ENCODE results near the gene PCP4L1.

The PCP4L1 gene

DNA sequence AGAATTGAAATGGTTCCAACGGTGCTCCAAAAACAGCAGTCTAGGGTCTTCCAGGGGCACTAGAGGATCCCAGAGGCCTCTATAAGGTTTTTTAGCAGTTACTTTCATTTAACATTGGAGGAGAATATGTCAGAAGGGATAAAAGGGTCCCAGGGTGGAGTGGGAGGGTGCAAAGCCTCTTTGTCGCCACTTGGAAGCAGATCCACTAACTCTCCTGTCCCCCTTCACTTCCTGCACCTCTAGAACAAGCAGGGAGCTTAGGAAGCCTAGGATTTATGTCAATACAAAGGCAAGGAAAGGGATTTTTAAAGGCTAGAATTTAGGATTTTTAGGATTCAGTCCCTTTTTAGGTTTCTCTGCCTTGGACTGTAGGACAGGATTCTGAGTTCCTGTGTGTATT, 8.3 kb downstream of the PCP4L1 start:
- DNase-seq (ENCODE audit: low spot score) (no peak), FAIRE-seq (no peak)

- FAIRE-seq (no peak), DNase-seq (ENCODE audit: low spot score) (no peak)
Observed at GRCh38 chr1:161267321-161267720, 8.8 kb downstream of the PCP4L1 start.

DNA sequence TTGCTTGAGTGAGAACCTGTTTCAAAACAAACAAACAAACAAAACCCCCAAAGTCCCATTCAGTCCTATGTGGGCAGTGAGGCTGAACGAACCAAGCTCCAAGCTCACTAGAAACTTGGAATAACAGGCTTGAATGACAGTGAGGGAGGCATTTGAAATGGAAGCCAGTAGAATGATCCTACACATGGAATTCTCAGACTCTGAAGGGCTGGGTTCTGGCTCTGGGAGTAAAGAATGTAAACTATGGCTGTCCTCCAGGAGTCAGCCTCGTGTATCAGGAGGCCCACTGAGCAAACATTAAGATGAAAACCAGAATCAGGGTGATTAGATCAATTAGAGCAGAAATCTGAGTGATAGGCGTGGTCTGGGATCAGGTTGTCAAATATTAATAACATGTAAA, 14.9 kb downstream of the PCP4L1 start:
- FAIRE-seq (no peak), DNase-seq (ENCODE audit: low spot score) (no peak)

DNA sequence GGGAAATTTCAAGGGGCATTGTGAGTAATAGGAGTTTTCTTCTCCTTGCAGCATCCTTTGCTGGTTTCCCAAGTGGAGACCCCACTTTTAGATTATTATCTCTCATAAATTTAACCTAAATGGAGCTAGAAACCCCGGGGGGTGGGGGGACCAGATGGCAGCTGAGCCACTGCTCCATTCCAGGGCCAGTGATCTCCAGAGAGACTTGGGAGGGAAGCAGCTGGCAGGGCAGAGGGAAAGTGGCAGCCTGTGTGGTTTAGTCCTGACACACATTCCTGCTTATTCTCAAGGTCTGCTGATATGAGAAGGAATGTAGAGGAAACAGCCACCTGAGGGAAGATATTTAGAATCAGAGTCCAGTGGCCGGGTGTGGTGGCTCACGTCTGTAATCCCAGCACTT, 16.3 kb downstream of the PCP4L1 start:
- DNase-seq (ENCODE audit: low spot score) (no peak), FAIRE-seq (no peak)

DNA sequence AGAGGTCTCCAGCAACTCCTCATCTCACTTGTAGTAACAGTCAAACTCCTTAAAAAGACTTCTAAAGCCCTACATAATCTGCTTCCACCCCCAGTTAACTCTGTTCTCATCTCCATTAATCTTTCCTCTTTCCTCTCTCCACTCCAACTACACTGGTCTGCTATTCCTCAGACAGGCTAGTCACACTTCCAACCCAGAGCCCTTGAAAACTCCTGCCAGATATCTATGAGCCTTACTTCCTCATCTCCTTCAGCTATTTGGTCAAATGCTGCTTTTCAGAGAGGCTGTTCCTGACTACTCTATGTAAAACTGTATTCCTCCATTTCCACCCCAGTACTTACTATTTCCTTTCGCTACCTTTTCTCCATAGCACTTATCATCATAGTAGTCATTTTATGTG, 24.4 kb downstream of the PCP4L1 start:
- FAIRE-seq: no peak

GRCh38 chr1:161285113-161285512, 26.6 kb downstream of the PCP4L1 start:
- no peak for FAIRE-seq
- DNase-seq (ENCODE audit: low spot score): no peak

More for the DNA sequence above, 24.4 kb downstream of the PCP4L1 start:
- no peak for DNase-seq (ENCODE audit: low spot score)

DNA sequence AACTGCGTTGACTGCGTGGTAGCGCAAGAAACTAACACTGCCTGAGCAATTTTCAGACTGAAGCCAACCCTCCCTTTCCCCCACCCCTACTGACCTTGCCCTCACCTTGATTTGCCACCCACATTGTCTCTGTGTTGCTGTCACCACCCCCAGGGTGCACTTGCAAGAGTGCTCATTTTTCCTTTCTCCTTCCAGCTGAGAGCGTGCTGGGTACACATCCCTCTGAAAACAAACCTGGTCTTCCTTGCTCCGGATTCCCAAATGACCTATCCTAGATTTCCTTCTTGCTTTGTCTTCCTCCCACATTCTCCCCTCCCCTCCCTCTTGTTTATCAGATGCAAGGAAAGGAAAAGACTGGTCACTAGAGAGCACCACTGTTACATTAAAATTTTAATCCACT, 27.0 kb downstream of the PCP4L1 start:
- DNase-seq (ENCODE audit: low spot score) (no peak), FAIRE-seq (no peak)

DNA sequence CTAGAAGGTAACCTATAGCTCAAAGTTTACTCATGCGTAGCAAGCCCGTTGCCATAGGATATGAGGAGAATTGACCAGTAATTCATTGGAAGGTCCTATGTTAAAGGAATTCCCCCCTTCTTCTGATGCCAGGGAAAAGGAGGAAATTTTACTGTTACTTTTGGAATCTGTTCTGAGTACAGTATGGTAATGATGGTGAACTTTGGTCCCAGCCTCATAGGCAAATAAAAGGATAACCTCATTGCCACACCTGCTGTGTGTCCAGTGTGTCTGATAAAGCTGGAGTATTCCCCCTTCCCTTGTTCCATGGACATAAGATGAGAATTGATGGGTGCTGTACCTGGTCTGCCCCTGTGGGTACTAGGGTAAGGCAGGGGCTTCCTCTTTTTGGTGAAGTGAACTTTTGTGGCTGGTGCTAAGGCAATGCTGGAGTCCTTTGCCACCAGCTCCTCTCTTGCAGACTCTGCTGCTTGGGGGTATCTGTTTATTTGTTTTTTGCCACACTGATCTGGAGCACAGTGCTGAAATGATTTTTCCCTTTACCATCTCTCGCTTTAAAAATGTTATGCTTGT, 29.0 kb downstream of the PCP4L1 start:
- FAIRE-seq (no peak), DNase-seq (ENCODE audit: low spot score) (no peak)

GRCh38 chr1:161290779-161291178, 32.2 kb downstream of the PCP4L1 start:
- no peak for DNase-seq (ENCODE audit: low spot score)
- no peak for FAIRE-seq

DNA sequence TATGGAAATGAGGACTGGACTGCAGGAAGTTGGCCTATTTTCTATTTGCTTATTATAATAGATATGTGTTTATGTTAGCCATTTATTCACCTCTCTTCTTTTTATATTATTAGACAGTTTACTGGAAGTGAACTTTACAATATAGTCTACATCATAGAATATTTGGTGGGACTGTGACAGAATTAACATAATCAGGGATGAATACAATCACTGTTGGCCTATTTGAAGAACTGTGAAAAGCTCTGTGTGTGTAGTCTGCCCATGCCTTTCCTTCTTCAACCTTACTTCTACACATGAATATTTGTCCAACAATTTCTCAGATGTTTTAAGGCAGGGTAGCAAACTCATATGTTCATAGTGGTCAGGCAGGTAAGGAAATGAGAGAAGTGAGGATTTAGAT, 38.9 kb downstream of the PCP4L1 start:
- FAIRE-seq (no peak), DNase-seq (ENCODE audit: low spot score) (no peak)

GRCh38 chr1:161298116-161298515, 39.6 kb downstream of the PCP4L1 start:
- FAIRE-seq (no peak), DNase-seq (ENCODE audit: low spot score) (no peak)

DNA sequence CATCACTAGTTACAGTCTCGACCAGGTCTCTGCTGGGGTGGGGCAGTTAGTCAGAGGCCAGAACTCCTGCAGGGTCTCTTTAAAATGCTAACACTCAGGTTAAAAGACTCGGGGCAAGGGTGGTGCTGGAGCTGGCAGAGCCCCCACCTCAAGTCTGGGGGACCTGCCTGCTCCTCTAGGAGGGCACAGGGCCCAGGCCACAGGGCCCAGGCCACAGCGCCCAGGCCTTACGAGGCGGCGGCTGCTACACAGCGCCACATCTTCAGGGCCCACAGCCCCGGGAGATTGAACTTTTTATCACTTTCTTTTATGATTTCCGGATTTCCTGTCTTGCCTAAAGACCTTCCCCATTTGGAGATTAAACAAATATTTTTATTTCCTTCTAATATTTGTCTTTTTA, 40.8 kb downstream of the PCP4L1 start:
- DNase-seq (ENCODE audit: low spot score): no peak
- FAIRE-seq: no peak

DNA sequence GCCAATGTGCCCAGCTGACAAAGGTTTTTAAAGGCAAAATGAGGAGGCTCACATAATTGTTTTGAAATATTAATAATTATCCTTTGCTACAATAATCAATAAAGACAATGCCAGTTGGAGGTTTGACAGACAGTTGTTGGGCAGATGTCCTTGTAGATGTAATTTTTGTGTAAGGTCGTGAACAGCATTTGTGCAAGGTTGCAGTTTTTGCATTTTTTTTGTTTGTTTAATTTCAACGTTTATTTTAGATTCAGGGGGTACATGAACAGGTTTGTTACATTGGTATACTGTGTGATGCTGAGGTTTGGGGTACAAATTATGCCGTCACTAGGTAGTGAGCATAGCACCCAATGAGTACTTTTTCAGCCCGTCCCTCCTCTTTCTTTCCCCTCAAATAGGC, 41.9 kb downstream of the PCP4L1 start:
- DNase-seq (ENCODE audit: low spot score): no peak
- no peak for FAIRE-seq

GRCh38 chr1:161304927-161305866, 46.7 kb downstream of the PCP4L1 start:
- no peak for FAIRE-seq
- no peak for DNase-seq (ENCODE audit: low spot score)

GRCh38 chr1:161305867-161306519, 47.4 kb downstream of the PCP4L1 start:
- DNase-seq (ENCODE audit: low spot score): no peak
- FAIRE-seq: no peak

DNA sequence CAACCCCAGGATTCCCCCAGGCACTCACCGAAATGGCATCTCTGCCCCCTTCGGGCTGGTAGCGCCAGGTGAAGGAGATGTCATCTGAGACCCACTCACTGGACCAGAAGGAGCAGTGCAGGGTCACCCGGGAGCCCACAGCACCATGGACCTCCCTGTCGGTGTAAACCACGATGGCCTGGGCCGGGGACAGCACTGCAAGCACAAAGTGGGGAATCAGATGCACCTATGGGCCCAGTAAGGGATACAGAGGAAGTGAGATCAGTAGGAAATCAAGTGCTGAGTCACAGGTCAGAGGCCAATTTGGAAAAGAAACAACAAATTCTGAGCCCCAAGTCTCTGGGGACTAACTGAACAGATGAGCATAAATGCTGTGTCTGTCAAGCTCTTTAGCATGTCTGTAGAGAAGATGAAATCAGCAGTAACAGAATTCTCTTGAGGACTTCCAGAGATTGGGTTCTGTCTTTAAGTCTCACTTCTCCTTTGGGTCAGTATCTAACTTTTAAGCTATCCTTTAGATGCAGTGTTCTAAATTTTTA, 48.8 kb downstream of the PCP4L1 start:
- DNase-seq (ENCODE audit: low spot score): no peak
- no peak for FAIRE-seq

DNA sequence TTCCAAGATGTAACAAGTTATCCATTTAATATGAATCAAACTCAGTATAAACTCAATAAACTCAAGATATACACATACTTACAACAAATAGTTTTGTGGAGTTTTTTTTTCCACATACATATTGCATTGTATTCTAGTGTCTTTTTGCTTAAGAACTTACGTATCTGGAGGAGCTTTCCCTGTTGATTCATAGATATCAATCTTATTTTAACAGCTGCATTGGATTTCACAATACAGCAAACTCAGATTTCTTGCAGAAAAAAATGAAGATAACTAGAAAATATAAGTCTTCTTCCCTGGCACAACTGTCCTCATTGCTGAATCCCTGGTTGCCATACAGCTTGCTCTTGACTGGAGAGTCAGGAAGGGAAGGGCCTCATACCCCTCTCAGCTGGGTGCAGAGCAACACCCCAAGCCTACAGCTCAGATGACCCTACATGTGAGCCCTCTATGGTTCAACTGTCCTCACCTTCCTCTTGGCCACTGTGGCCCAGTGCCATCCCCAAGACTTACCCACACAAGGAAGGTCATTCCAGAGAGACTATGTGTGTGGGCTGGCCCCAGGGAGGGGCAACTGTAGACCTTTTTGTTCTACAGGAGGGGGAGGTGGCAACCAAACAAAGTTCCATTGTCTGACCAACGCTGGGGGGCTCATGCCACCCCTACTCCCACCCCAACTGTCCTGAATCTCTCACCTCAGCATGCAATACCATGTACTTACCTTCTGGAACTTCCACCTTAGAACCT, 49.5 kb downstream of the PCP4L1 start:
- no peak for FAIRE-seq
- DNase-seq (ENCODE audit: low spot score): no peak

GRCh38 chr1:161309868-161310267, 51.3 kb downstream of the PCP4L1 start, which contains the start of gene MPZ:
MPZ (minus strand) TSS chr1:161309968; CDS start chr1:161309905, 63 bp downstream.
- FAIRE-seq (no peak), DNase-seq (ENCODE audit: low spot score) (no peak)

DNA sequence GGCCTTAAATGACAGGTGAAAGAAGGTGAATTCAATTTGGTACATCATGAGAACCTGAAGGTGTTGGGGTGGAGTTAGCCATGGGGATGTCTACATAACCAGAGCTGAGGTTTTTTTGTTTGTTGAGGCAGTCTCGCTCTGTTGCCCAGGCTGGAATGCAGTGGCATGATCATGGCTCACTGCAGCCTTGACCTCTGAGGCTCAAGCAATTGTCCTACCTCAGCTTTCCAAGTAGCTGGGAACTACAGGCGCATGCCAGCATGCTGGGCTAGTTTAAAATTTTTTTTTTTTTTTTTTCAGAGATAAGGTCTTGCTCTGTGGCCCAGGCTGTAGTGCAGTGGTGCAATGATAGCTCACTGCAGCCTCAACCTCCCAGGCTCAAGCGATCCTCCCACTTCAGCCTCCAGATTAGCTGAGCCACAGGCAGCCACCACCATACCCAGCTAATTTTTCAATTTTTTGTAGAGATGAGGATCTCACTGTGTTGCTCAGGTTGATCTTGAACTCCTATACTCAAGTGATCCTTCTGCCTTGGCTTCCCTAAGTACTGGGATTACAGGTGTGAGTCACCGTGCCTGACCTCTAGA, 53.1 kb downstream of the PCP4L1 start:
- no peak for DNase-seq (ENCODE audit: low spot score)
- FAIRE-seq: no peak

- DNase-seq (ENCODE audit: low spot score) (no peak), FAIRE-seq (no peak)
Observed at GRCh38 chr1:161313554-161314200, 55.1 kb downstream of the PCP4L1 start.

Data from urothelium cell line (cell line).